ENCODE results near the gene SNRPD2. TPM values are rescaled to one million over a fixed set of nuclear protein-coding genes. Genes with fewer than 3 reads are reported as not detected.

SNRPD2 gene
- total and polyA plus RNA-seq, 2 of the 8 experiments (the other 6 are each of a cell fraction or from before 2014, with no cell fraction given): 645 to 759 TPM

DNA sequence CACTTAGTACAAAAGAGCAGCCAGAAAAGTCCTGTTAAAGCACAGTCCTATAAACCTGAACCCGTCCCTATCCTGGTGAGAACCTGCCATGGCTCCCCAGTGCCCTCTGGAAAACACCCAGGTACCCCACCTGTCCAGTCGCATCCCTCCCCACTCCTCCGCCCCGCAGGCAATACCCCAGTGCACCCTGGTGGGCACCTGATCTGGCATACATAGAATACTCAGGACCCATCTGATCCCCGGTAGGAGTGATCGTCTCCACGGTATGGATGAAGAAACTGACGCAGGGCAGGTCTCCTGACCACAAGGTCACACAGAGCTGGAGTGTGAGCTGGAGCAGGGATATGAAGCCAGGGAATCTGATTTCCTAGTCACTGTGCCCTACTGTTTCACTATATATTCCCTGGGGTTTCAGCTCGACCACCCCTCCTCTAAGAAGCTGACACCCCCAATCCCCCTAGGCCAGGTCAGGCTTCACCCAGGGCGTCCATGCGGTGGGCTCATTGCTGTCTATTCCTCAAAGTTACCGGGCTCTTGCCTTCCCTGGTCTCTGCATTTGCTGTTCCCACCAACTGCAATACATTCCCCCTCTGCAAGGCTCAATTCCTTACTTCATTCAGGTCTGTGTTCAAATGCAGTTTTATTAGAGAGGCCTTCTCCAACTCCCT lies 26.4 kb upstream of the SNRPD2 start (continued):
- TF ChIP-seq SIN3A (conservative IDR thresholded peaks at IDR 0.05 in 1 of 2, IDR thresholded peaks at IDR 0.05 in 1 of 2; ENCODE audit: low read depth in 1 of 2, low read length in 2 of 2) (no peak), SRF (IDR thresholded peaks at IDR 0.05; ENCODE audit: low read depth, low read length) (no peak), HDAC6 (IDR thresholded peaks at IDR 0.05; ENCODE audit: low read depth, low read length) (no peak)

Data from H1 (cell line).